Vagina (tissue), 2 donors: ENCODE results near the gene PANK1. TPM values are rescaled to one million over a fixed set of nuclear protein-coding genes. Genes with fewer than 3 reads are reported as not detected.

Source experiments
- DNase-seq, 2 donors: peaks; one replicate each; pipeline ENCODE4 v3.0.0-alpha.2; 2017; ENCODE audit errors: extremely low spot score in 2 of 2
- H3K27ac ChIP-seq: fragments of 200-600 bp; sonication (generic); one replicate; pipeline ENCODE4 v1.5.1; 2019
- H3K27me3 ChIP-seq: fragments of 200-600 bp; sonication (generic); one replicate; pipeline ENCODE4 v1.5.1; 2019
- H3K36me3 ChIP-seq, 2 donors: fragments of 200-600 bp; sonication (generic); one replicate each; pipeline ENCODE4 v1.5.1; 2017 to 2019
- H3K4me1 ChIP-seq: fragments of 200-600 bp; sonication (generic); one replicate; pipeline ENCODE4 v1.5.1; 2019
- H3K4me3 ChIP-seq, 2 donors: fragments of 200-600 bp; sonication (generic); 1 replicate in 1 of 2; 2 replicates in 1 of 2; pipeline ENCODE4 v1.5.1; 2016 to 2019
- H3K9me3 ChIP-seq: fragments of 200-600 bp; sonication (generic); one replicate; pipeline ENCODE4 v1.5.1; 2019
- CTCF ChIP-seq, 3 experiments: fragments of 450-650 bp in 2 of 3; fragments of 200-600 bp in 1 of 3; sonication (generic) in 1 of 3; IDR thresholded peaks; one replicate each; pipeline ENCODE4 v1.5.1; 2017 to 2019; ENCODE audit warnings: antibody characterized with exemption in 3 of 3, mild to moderate bottlenecking in 2 of 3, moderate library complexity in 2 of 3
- POLR2A ChIP-seq, 2 donors: fragments of 450-650 bp; IDR thresholded peaks; one replicate each; pipeline ENCODE4 v1.6.1; 2017; ENCODE audit warnings: antibody characterized with exemption in 2 of 2, mild to moderate bottlenecking in 2 of 2, moderate library complexity in 2 of 2
- POLR2AphosphoS5 ChIP-seq, 2 donors: sonication (generic); formaldehyde crosslinking; IDR thresholded peaks; one replicate each; pipeline ENCODE4 v1.9.0; 2017; ENCODE audit warnings: antibody characterized with exemption in 2 of 2, mild to moderate bottlenecking in 2 of 2, low read depth in 1 of 2; ENCODE audit not compliant: insufficient read depth in 1 of 2
- intact Hi-C: fragments of 100-400 bp; cut with DNase I; formaldehyde crosslinking; loops from one replicate; pipeline ENCODE4 v1.15.1; 2023
- total RNA-seq: library from RNA; depleted of rRNA; stranded (reverse); fragments of >200 nt; gene quantifications from one replicate; pipeline ENCODE4 v1.2.3, GENCODE V29; 2016

PANK1 gene
- total RNA-seq, 1 donor from 2014 or later, result 10.3 TPM

GRCh38 chr10:89604200-89604599 lies 40.8 kb downstream of the PANK1 start:
- TF ChIP-seq POLR2AphosphoS5 (IDR thresholded peaks at IDR 0.05; ENCODE audit: insufficient read depth in 1 of 2, low read depth in 1 of 2) (no peak), CTCF (IDR thresholded peaks at IDR 0.05) (no peak), POLR2A (IDR thresholded peaks at IDR 0.05) (no peak)
- no peaks in the 10 kb centered on the region for H3K27me3 ChIP-seq
- intact Hi-C loops, result no loop called here
- no peak overlapping the region for H3K27ac ChIP-seq
- H3K4me3 ChIP-seq, result no peak overlapping the region
- no peaks in the 10 kb centered on the region for H3K4me1 ChIP-seq
- H3K36me3 ChIP-seq, result no peaks in the 10 kb centered on the region
- DNase-seq, result no peak
- no peaks in the 10 kb centered on the region for H3K9me3 ChIP-seq

GRCh38 chr10:89602919-89603318 lies 42.1 kb downstream of the PANK1 start:
- Histone ChIP-seq H3K9me3 (no peaks in the 10 kb centered on the region), H3K4me1 (no peaks in the 10 kb centered on the region), H3K27me3 (no peaks in the 10 kb centered on the region), H3K36me3 (no peaks in the 10 kb centered on the region), H3K27ac (no peak overlapping the region), H3K4me3 (no peak overlapping the region)
- intact Hi-C loops, result no loop called here
- no peak for DNase-seq
- TF ChIP-seq POLR2A (IDR thresholded peaks at IDR 0.05) (no peak), CTCF (IDR thresholded peaks at IDR 0.05) (no peak), POLR2AphosphoS5 (IDR thresholded peaks at IDR 0.05; ENCODE audit: insufficient read depth in 1 of 2, low read depth in 1 of 2) (no peak)

GRCh38 chr10:89601728-89602361 lies 43.2 kb downstream of the PANK1 start:
- no peaks in the 10 kb centered on the region for H3K27me3 ChIP-seq
- no peaks in the 10 kb centered on the region for H3K36me3 ChIP-seq
- no peak overlapping the region for H3K27ac ChIP-seq
- intact Hi-C loops, result no loop called here
- no peaks in the 10 kb centered on the region for H3K4me1 ChIP-seq
- H3K4me3 ChIP-seq, result no peak overlapping the region
- no peak for DNase-seq
- no peak for TF ChIP-seq POLR2A (IDR thresholded peaks at IDR 0.05)
- no peak for TF ChIP-seq CTCF (IDR thresholded peaks at IDR 0.05)
- TF ChIP-seq POLR2AphosphoS5 (IDR thresholded peaks at IDR 0.05; ENCODE audit: insufficient read depth in 1 of 2, low read depth in 1 of 2), result no peak
- no peaks in the 10 kb centered on the region for H3K9me3 ChIP-seq

GRCh38 chr10:89600041-89600440 lies 45.0 kb downstream of the PANK1 start:
- H3K27ac ChIP-seq, result no peak overlapping the region
- TF ChIP-seq POLR2AphosphoS5 (IDR thresholded peaks at IDR 0.05; ENCODE audit: insufficient read depth in 1 of 2, low read depth in 1 of 2), result no peak
- TF ChIP-seq POLR2A (IDR thresholded peaks at IDR 0.05), result no peak
- TF ChIP-seq CTCF (IDR thresholded peaks at IDR 0.05), result no peak
- no peak for DNase-seq
- H3K4me1 ChIP-seq, result no peaks in the 10 kb centered on the region
- no peaks in the 10 kb centered on the region for H3K36me3 ChIP-seq
- H3K27me3 ChIP-seq, result no peaks in the 10 kb centered on the region
- no peaks in the 10 kb centered on the region for H3K9me3 ChIP-seq
- no peak overlapping the region for H3K4me3 ChIP-seq
- intact Hi-C loops, result no loop called here

GRCh38 chr10:89593043-89593442 lies 52.0 kb downstream of the PANK1 start:
- Histone ChIP-seq H3K9me3 (no peaks in the 10 kb centered on the region), H3K4me3 (no peak overlapping the region), H3K27ac (no peak overlapping the region), H3K36me3 (no peaks in the 10 kb centered on the region), H3K27me3 (no peaks in the 10 kb centered on the region), H3K4me1 (no peaks in the 10 kb centered on the region)
- DNase-seq, result no peak
- intact Hi-C loops, result no loop called here
- TF ChIP-seq POLR2AphosphoS5 (IDR thresholded peaks at IDR 0.05; ENCODE audit: insufficient read depth in 1 of 2, low read depth in 1 of 2), result no peak
- TF ChIP-seq CTCF (IDR thresholded peaks at IDR 0.05), result no peak
- no peak for TF ChIP-seq POLR2A (IDR thresholded peaks at IDR 0.05)
